ENCODE measurements around the gene FAAP100. TPM values are rescaled to one million over a fixed set of nuclear protein-coding genes. Genes with fewer than 3 reads are reported as not detected.

Gene FAAP100
- total and polyA plus RNA-seq, 7 donors, result 11.6 to 16.3 (median 12.6) TPM

DNA sequence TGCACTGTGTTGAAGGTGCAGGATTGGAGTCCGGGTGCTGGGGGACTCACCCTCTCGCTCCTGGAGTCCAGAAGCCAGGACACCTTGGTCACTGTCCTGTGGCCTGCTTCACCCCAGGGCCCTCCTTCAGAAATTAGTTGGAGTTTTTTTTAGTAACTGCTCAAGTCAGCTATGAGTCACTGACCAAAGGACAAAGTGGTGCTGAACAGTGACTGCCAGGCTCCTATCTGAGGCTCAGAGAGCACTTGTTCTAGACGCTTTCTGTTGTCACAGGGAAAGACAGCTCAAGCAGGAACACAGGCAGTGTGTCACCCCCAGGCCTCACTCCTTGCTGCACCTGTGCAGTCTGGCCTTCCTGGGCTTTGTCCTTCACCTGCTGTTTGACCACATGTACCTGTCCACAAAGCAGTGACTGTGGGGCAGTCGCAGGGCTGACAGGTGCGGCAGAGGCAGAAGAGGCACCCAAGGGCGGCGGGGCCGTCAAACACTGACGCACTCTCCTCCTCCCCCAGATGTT lies 4.1 kb upstream of the FAAP100 start:
- Histone ChIP-seq H3K36me3 (ENCODE audit: insufficient read depth in 1 of 2, low read depth in 1 of 2) (peaks cover 5 to 51% of the 10 kb centered on the region in 2 donors), H3K27me3 (ENCODE audit: insufficient read depth in 3 of 3, low read length in 2 of 3) (no peaks in the 10 kb centered on the region), H3K4me3 (no peak overlapping the region), H3K4me1 (peaks cover 35% of the 10 kb centered on the region), H3K27ac (peak overlapping the region; percentile 65), H3K9me3 (no peaks in the 10 kb centered on the region)
- 65 to 85% (median 73%) methylated on average over 9 of the region's 9 CpGs for WGBS, 3 donors
- intact Hi-C loops (cut with DNase I), result loop anchor here in 1 of 2 donors (5.0 kb wide), 1 partner anchor 41 kb away; no protein-coding TSS in a partner anchor
- TF ChIP-seq, protein P1, sequence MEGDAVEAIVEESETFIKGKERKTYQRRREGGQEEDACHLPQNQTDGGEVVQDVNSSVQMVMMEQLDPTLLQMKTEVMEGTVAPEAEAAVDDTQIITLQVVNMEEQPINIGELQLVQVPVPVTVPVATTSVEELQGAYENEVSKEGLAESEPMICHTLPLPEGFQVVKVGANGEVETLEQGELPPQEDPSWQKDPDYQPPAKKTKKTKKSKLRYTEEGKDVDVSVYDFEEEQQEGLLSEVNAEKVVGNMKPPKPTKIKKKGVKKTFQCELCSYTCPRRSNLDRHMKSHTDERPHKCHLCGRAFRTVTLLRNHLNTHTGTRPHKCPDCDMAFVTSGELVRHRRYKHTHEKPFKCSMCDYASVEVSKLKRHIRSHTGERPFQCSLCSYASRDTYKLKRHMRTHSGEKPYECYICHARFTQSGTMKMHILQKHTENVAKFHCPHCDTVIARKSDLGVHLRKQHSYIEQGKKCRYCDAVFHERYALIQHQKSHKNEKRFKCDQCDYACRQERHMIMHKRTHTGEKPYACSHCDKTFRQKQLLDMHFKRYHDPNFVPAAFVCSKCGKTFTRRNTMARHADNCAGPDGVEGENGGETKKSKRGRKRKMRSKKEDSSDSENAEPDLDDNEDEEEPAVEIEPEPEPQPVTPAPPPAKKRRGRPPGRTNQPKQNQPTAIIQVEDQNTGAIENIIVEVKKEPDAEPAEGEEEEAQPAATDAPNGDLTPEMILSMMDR (IDR thresholded peaks at IDR 0.05), result no peak
- ATAC-seq (peak; percentile 42 to 69 (median 56)), DNase-seq (no peak)

GRCh38 chr17:81553616-81554181 lies 1.5 kb upstream of the FAAP100 start:
- WGBS, 3 donors, result 30 to 35% (median 33%) methylated on average over 24 of the region's 24 CpGs
- intact Hi-C loops (cut with DNase I), result loop anchor here in 1 of 2 donors (5.0 kb wide), 1 partner anchor 36 kb away; no protein-coding TSS in a partner anchor

DNA sequence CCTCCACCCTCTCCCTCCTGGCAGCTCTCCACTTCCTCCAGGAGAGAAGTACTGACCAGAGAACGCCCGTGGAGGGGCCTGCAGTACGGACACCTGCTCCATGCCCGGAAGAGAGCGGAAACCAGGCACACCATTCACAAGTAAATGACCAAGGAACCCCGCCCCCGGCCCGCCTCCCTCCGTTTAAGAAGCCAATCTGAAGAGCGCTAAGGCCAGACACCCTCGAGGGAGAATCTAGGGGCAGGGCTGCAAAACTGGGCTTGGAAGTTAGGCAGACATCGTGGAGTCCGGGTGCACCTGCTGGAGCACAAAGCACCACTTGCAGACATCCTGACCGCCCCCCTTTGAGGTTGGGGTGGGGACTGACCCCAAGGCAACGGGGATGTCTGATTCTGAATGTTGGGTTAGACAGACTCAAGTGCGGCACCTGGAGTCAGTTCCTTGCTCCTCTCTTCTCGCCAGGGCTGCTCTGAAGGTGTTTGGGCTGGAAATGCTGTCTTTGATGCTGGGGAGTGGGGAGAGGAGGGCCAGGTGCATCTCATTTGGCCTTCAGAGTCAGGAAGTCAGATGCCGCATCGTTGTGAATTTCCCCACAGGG lies 964 bp upstream of the FAAP100 start:
- intact Hi-C loops (cut with DNase I), result loop anchor here in 1 of 2 donors (5.0 kb wide), 1 partner anchor 36 kb away; no protein-coding TSS in a partner anchor
- WGBS, 3 donors, result 5 to 7% (median 5%) methylated on average over 19 of the region's 19 CpGs

More at GRCh38 chr17:81553616-81554181, 1.5 kb upstream of the FAAP100 start:
- Histone ChIP-seq H3K9me3 (no peaks in the 10 kb centered on the region), H3K4me3 (peak overlapping the region; percentile 96), H3K36me3 (ENCODE audit: insufficient read depth in 1 of 2, low read depth in 1 of 2) (peaks cover 2 to 44% of the 10 kb centered on the region in 2 donors), H3K27me3 (ENCODE audit: insufficient read depth in 3 of 3, low read length in 2 of 3) (no peaks in the 10 kb centered on the region), H3K27ac (peak overlapping the region; percentile 81), H3K4me1 (peaks cover 44% of the 10 kb centered on the region)
- TF ChIP-seq, protein P1 (IDR thresholded peaks at IDR 0.05), result no peak
- ATAC-seq (peak; percentile 9 to 21 (median 14)), DNase-seq (no peak)

GRCh38 chr17:81551458-81552243 lies 502 bp downstream of the FAAP100 start:
- DNase-seq (peak in 1 of 2 donors; percentile 64), ATAC-seq (peak in 2 of 4 donors; percentile 19 to 21)
- no peaks in the 10 kb centered on the region for H3K9me3 ChIP-seq
- peaks cover 0 to 44% of the 10 kb centered on the region in 2 donors for H3K36me3 ChIP-seq (ENCODE audit: insufficient read depth in 1 of 2, low read depth in 1 of 2)
- H3K27me3 ChIP-seq (ENCODE audit: insufficient read depth in 3 of 3, low read length in 2 of 3), result no peaks in the 10 kb centered on the region
- TF ChIP-seq, protein P1 (IDR thresholded peaks at IDR 0.05), result no peak
- intact Hi-C loops (cut with DNase I), result loop anchor here in 1 of 2 donors (5.0 kb wide), 1 partner anchor 34 kb away; no protein-coding TSS in a partner anchor
- peak overlapping the region; percentile 96 for H3K4me3 ChIP-seq
- WGBS, 3 donors, result 0 to 1% (median 0%) methylated on average over 45 to 69 of the region's 69 CpGs
- H3K27ac ChIP-seq, result peak overlapping the region; percentile 81
- H3K4me1 ChIP-seq, result peaks cover 35% of the 10 kb centered on the region

More for the DNA sequence above, 964 bp upstream of the FAAP100 start:
- Histone ChIP-seq H3K27ac (peak overlapping the region; percentile 81), H3K4me3 (peak overlapping the region; percentile 96), H3K4me1 (peaks cover 44% of the 10 kb centered on the region), H3K9me3 (no peaks in the 10 kb centered on the region), H3K36me3 (ENCODE audit: insufficient read depth in 1 of 2, low read depth in 1 of 2) (peaks cover 0 to 44% of the 10 kb centered on the region in 2 donors), H3K27me3 (ENCODE audit: insufficient read depth in 3 of 3, low read length in 2 of 3) (no peaks in the 10 kb centered on the region)
- TF ChIP-seq, protein P1 (IDR thresholded peaks at IDR 0.05), result no peak
- peak; percentile 75 to 77 for DNase-seq
- ATAC-seq, result peak; percentile 20 to 54 (median 32)

Data from psoas muscle (tissue), 8 donors.